Measurements from ENCODE around the gene TP73.

GRCh38 chr1:3722846-3723245 lies 70.5 kb downstream of the TP73 start:
- no peak for TF ChIP-seq EZH2 (IDR thresholded peaks at IDR 0.05; ENCODE audit: borderline replicate concordance, low read depth, low read length, poor library complexity, severe bottlenecking)
- no peak for TF ChIP-seq CTCF (conservative IDR thresholded peaks at IDR 0.05; ENCODE audit: low read depth, low read length)

All from A673 (cell line).